Activated naive CD4-positive, alpha-beta T cell treated with anti-CD3 and anti-CD28 coated beads, Interleukin-2, amount 50 U/mL, for 72 hours (primary cell): ENCODE data around the gene NPB. TPM values are rescaled to one million over a fixed set of nuclear protein-coding genes. Genes with fewer than 3 reads are reported as not detected.

Experiments
- total RNA-seq, 2 donors: library from RNA; stranded (reverse); gene quantifications; one replicate each; pipeline ENCODE4 v1.2.3, GENCODE V29; 2022

The NPB gene
- total RNA-seq, 2 donors from 2014 or later = 0.27 TPM; not detected in 1

Other genes starting within 250 kb of the NPB start
- gene PDE6G, start 245.7 kb upstream of the NPB start, total RNA-seq = 1 to 10 TPM; 5.8 to 8.1 TPM
- 10 to 100 TPM; 20.1 to 43.7 TPM for gene OXLD1, start 235.6 kb upstream of the NPB start, total RNA-seq
- 10 to 100 TPM; 35.0 to 38.7 TPM for gene CCDC137, start 235.5 kb upstream of the NPB start, total RNA-seq
- gene ARL16, start 218.4 kb upstream of the NPB start, total RNA-seq = 10 to 100 TPM; 12.6 to 30.6 TPM
- 100 to 1,000 TPM; 111 to 168 TPM for gene HGS, start 218.2 kb upstream of the NPB start, total RNA-seq
- gene MRPL12, start 198.9 kb upstream of the NPB start, total RNA-seq = 100 to 1,000 TPM in 1 of 2 donors, 10 to 100 TPM in 1; 61.8 to 105 TPM
- 10 to 100 TPM; 23.0 to 27.8 TPM for gene SLC25A10, start 190.0 kb upstream of the NPB start, total RNA-seq
- not detected for gene GCGR, start 98.1 kb upstream of the NPB start, total RNA-seq
- gene MCRIP1, start 68.9 kb upstream of the NPB start, total RNA-seq = 10 to 100 TPM; 40.4 to 55.3 TPM
- not detected for gene PPP1R27, start 67.2 kb upstream of the NPB start, total RNA-seq
- 100 to 1,000 TPM; 382 to 460 TPM for gene P4HB, start 41.7 kb upstream of the NPB start, total RNA-seq
- gene ARHGDIA, start 30.9 kb upstream of the NPB start, total RNA-seq = 100 to 1,000 TPM; 328 to 513 TPM
- 100 to 1,000 TPM; 186 TPM for gene ALYREF, start 10.7 kb upstream of the NPB start, total RNA-seq
- 100 to 1,000 TPM; 122 to 154 TPM for gene ANAPC11, start 10.5 kb upstream of the NPB start, total RNA-seq
- gene PCYT2, start 9.2 kb downstream of the NPB start, total RNA-seq = 10 to 100 TPM; 16.4 to 20.1 TPM
- gene SIRT7, start 15.9 kb downstream of the NPB start, total RNA-seq = 10 to 100 TPM; 35.7 to 43.7 TPM
- 10 to 100 TPM; 19.6 to 35.2 TPM for gene MAFG, start 25.5 kb downstream of the NPB start, total RNA-seq
- gene PYCR1, start 35.1 kb downstream of the NPB start, total RNA-seq = 10 to 100 TPM; 30.3 to 75.1 TPM
- gene MYADML2, start 45.0 kb downstream of the NPB start, total RNA-seq = not detected
- 1 to 10 TPM in 1 of 2 donors, under 1 TPM in 1; 0.39 to 1.1 TPM for gene NOTUM, start 58.9 kb downstream of the NPB start, total RNA-seq
- gene ASPSCR1, start 75.4 kb downstream of the NPB start, total RNA-seq = 10 to 100 TPM; 19.7 to 62.3 TPM
- 10 to 100 TPM; 47.8 to 62.7 TPM for gene CENPX, start 120.6 kb downstream of the NPB start, total RNA-seq
- 10 to 100 TPM; 16.7 TPM for gene LRRC45, start 121.1 kb downstream of the NPB start, total RNA-seq
- 10 to 100 TPM in 1 of 2 donors, 1 to 10 TPM in 1; 5.7 to 13.5 TPM for gene RAC3, start 129.4 kb downstream of the NPB start, total RNA-seq
- 100 to 1,000 TPM in 1 of 2 donors, 10 to 100 TPM in 1; 85.5 to 128 TPM for gene DCXR, start 135.5 kb downstream of the NPB start, total RNA-seq
- 10 to 100 TPM; 21.5 to 24.2 TPM for gene RFNG, start 149.6 kb downstream of the NPB start, total RNA-seq
- gene GPS1, start 149.7 kb downstream of the NPB start, total RNA-seq = 10 to 100 TPM; 60.3 to 77.1 TPM
- gene DUS1L, start 163.6 kb downstream of the NPB start, total RNA-seq = 100 to 1,000 TPM in 1 of 2 donors, 10 to 100 TPM in 1; 86.2 to 103 TPM
- gene FASN, start 196.0 kb downstream of the NPB start, total RNA-seq = 100 to 1,000 TPM in 1 of 2 donors, 10 to 100 TPM in 1; 82.6 to 171 TPM